WI38 (cell line): ENCODE data around the gene KRT78.

Experiments
- H3K4me3 ChIP-seq: 2 replicates; pipeline ENCODE4 v1.5.1; 2011; ENCODE audit warnings: low read depth, mild to moderate bottlenecking, control low read depth, low read length
- CTCF ChIP-seq: IDR thresholded peaks from 2 replicates; pipeline ENCODE4 v1.5.1; 2012; ENCODE audit warnings: low read depth, mild to moderate bottlenecking, control low read depth, low read length

Gene KRT78

DNA sequence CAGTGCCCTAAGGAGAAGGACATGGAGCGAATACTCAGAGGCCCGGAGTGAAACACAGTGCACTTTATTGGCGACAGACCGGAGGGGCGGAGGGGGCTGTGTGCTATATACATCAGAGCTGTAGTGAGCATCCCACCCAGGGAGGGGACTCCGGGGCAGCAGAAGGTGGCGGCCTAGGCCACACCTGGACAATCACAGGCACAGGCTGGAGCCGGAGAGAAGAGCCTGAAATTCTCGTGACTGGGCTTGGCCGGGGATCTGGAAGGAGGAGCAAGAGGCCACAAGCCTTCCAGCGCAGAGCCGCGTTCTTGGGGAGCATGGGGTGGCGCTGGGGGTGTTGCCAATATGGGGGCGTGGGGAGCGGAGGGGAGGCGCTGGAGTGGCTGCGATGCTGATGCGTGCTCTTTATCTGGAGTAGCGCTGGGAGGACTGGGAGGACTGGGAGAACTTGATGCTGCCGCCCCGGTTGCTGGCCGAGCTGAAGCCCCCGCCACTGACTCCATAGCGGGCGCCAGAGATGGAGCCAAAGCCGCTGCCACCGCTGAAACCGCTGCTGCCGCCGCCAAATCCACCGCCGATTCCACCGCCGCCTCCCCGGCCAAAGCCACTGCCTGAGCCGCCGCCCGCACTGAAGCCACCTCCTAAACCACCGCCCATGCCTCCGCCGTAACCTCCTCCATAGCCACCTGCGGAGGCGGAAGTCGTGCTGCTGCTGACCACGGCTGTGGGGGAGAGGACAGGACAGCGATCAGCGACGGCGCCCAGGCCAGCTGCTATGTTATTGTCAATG, 59.0 kb downstream of the KRT78 start:
- H3K4me3 ChIP-seq: no peak overlapping the region
- TF ChIP-seq CTCF: no peak

GRCh38 chr12:52788876-52789636, 59.7 kb downstream of the KRT78 start:
- TF ChIP-seq CTCF: no peak

GRCh38 chr12:52788192-52788875, 60.5 kb downstream of the KRT78 start:
- no peak overlapping the region for H3K4me3 ChIP-seq
- TF ChIP-seq CTCF: no peak

More at GRCh38 chr12:52788876-52789636, 59.7 kb downstream of the KRT78 start:
- H3K4me3 ChIP-seq: no peak overlapping the region
